Panc1 (cell line): ENCODE results near the gene FAM241B.

ENCODE experiments used
- TF ChIP-seq, protein P1 (sequence below), 2 experiments: IDR thresholded peaks; 2 replicates each; pipeline ENCODE4 v1.6.1; 2011 to 2012; ENCODE audit warnings: low read depth in 2 of 2, control low read depth in 1 of 2, low read length in 1 of 2, mild to moderate bottlenecking in 1 of 2, moderate library complexity in 1 of 2; ENCODE audit not compliant: insufficient read depth in 1 of 2
- TF ChIP-seq, protein P2 (sequence below): fragments of 450-650 bp; IDR thresholded peaks from 2 replicates; pipeline ENCODE4 v1.5.1; 2017; ENCODE audit warnings: mild to moderate bottlenecking

DNA sequence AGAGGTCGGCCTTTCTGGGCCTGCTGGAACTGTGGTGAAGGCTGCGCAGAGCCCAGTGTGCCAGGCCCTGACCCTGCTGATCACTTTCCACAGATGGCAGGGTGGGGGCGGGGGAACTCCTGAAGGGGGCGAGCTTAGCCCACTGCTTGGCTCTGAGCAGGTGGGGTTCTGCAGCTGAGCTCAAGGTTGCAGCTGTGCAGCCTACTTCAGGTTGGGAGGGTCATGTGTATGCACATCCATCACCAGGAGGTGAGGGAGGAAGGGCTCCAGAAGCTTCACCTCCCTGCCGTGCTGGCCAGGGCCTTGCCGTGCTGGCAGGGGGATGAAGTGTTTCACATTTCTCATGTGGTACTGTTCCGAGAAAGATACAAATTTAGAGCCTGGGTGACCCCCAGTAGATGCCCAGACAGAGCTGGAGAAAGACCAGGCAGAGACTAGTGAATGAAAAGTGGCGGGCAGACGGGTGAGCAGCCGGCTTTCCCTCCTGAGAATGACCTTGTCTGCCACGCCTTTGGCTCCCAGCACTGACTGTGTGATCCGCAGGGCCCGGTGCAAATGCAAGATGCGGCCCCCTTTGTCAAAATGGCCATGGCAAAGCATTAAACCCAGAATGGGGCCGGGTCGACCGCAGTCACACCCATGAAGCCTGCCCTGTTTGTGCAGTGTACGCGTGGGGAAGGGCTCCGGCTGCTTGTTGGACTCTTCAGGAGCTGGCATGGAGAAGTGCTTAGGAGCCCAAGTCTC lies 25.2 kb downstream of the FAM241B start:
- TF ChIP-seq, protein P1, sequence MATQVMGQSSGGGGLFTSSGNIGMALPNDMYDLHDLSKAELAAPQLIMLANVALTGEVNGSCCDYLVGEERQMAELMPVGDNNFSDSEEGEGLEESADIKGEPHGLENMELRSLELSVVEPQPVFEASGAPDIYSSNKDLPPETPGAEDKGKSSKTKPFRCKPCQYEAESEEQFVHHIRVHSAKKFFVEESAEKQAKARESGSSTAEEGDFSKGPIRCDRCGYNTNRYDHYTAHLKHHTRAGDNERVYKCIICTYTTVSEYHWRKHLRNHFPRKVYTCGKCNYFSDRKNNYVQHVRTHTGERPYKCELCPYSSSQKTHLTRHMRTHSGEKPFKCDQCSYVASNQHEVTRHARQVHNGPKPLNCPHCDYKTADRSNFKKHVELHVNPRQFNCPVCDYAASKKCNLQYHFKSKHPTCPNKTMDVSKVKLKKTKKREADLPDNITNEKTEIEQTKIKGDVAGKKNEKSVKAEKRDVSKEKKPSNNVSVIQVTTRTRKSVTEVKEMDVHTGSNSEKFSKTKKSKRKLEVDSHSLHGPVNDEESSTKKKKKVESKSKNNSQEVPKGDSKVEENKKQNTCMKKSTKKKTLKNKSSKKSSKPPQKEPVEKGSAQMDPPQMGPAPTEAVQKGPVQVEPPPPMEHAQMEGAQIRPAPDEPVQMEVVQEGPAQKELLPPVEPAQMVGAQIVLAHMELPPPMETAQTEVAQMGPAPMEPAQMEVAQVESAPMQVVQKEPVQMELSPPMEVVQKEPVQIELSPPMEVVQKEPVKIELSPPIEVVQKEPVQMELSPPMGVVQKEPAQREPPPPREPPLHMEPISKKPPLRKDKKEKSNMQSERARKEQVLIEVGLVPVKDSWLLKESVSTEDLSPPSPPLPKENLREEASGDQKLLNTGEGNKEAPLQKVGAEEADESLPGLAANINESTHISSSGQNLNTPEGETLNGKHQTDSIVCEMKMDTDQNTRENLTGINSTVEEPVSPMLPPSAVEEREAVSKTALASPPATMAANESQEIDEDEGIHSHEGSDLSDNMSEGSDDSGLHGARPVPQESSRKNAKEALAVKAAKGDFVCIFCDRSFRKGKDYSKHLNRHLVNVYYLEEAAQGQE (IDR thresholded peaks at IDR 0.05; ENCODE audit: insufficient read depth in 1 of 2, low read depth in 2 of 2, low read length in 1 of 2), result no peak
- TF ChIP-seq, protein P2, sequence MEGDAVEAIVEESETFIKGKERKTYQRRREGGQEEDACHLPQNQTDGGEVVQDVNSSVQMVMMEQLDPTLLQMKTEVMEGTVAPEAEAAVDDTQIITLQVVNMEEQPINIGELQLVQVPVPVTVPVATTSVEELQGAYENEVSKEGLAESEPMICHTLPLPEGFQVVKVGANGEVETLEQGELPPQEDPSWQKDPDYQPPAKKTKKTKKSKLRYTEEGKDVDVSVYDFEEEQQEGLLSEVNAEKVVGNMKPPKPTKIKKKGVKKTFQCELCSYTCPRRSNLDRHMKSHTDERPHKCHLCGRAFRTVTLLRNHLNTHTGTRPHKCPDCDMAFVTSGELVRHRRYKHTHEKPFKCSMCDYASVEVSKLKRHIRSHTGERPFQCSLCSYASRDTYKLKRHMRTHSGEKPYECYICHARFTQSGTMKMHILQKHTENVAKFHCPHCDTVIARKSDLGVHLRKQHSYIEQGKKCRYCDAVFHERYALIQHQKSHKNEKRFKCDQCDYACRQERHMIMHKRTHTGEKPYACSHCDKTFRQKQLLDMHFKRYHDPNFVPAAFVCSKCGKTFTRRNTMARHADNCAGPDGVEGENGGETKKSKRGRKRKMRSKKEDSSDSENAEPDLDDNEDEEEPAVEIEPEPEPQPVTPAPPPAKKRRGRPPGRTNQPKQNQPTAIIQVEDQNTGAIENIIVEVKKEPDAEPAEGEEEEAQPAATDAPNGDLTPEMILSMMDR, result no peak
